Inflammatory macrophage treated with lipopolysaccharide for 1 hour (primary cell): ENCODE data around the gene OMA1.

Experiments
- DNase-seq, 2 donors: peaks; one replicate each; pipeline ENCODE4 v3.0.0-alpha.2; 2020 to 2022

Gene OMA1

GRCh38 chr1:58456470-58456869 is 90.1 kb downstream of the OMA1 start:
- DNase-seq = no peak

- no peak for DNase-seq
These were observed 91.7 kb downstream of the OMA1 start for GRCh38 chr1:58454807-58455206.

- DNase-seq = no peak
These were observed 92.1 kb downstream of the OMA1 start for GRCh38 chr1:58454385-58454784.

GRCh38 chr1:58451560-58452191 is 94.8 kb downstream of the OMA1 start:
- no peak for DNase-seq

GRCh38 chr1:58447886-58448285 is 98.6 kb downstream of the OMA1 start:
- DNase-seq = no peak

- no peak for DNase-seq
These were observed 99.5 kb downstream of the OMA1 start for GRCh38 chr1:58447042-58447441.

- no peak for DNase-seq
These were observed 100.2 kb downstream of the OMA1 start for GRCh38 chr1:58446368-58446767.

- DNase-seq = no peak
These were observed 102.3 kb downstream of the OMA1 start for GRCh38 chr1:58443986-58444868.

GRCh38 chr1:58442114-58442513 is 104.4 kb downstream of the OMA1 start:
- no peak for DNase-seq

- DNase-seq = no peak
These were observed 104.8 kb downstream of the OMA1 start for GRCh38 chr1:58441699-58442098.

GRCh38 chr1:58440696-58441095 is 105.8 kb downstream of the OMA1 start:
- DNase-seq = no peak

- no peak for DNase-seq
These were observed 106.6 kb downstream of the OMA1 start for GRCh38 chr1:58439946-58440345.

- DNase-seq = no peak
These were observed 108.1 kb downstream of the OMA1 start for GRCh38 chr1:58438468-58438867.

- no peak for DNase-seq
These were observed 108.9 kb downstream of the OMA1 start for GRCh38 chr1:58437623-58438022.

- DNase-seq = peak in 1 of 2 donors; percentile 5
These were observed 109.8 kb downstream of the OMA1 start for GRCh38 chr1:58436615-58437297.

- DNase-seq = peak; percentile 21 to 68
These were observed 111.2 kb downstream of the OMA1 start for GRCh38 chr1:58435376-58435775.

GRCh38 chr1:58434607-58435006 is 111.9 kb downstream of the OMA1 start:
- peak; percentile 58 to 75 for DNase-seq

GRCh38 chr1:58434181-58434580 is 112.3 kb downstream of the OMA1 start:
- no peak for DNase-seq

GRCh38 chr1:58432851-58433668 is 113.5 kb downstream of the OMA1 start:
- peak; percentile 23 to 66 for DNase-seq

- DNase-seq = peak; percentile 42 to 74
These were observed 114.5 kb downstream of the OMA1 start for GRCh38 chr1:58431901-58432620.
